Activated T-helper 9 cell treated with anti-CD3 and anti-CD28 coated beads, Interleukin-2, amount 50 U/mL, for 16 hours (primary cell): ENCODE data around the gene RASGEF1C.

Source experiments
- DNase-seq: peaks from one replicate; pipeline ENCODE4 v3.0.0-alpha.2; 2020; ENCODE audit warnings: low read depth

The RASGEF1C gene

GRCh38 chr5:180119031-180119902, 89.7 kb downstream of the RASGEF1C start:
- DNase-seq: no peak

- no peak for DNase-seq
These were observed 90.6 kb downstream of the RASGEF1C start for GRCh38 chr5:180118391-180118791.

- DNase-seq: no peak
These were observed 91.8 kb downstream of the RASGEF1C start for GRCh38 chr5:180117000-180117725.

- DNase-seq: no peak
These were observed 92.7 kb downstream of the RASGEF1C start for GRCh38 chr5:180116077-180116999.

- no peak for DNase-seq
These were observed 93.5 kb downstream of the RASGEF1C start for GRCh38 chr5:180115326-180116076.

GRCh38 chr5:180114304-180115003, 94.6 kb downstream of the RASGEF1C start:
- DNase-seq: no peak

- DNase-seq: no peak
These were observed 95.2 kb downstream of the RASGEF1C start for GRCh38 chr5:180113660-180114303.

GRCh38 chr5:180112181-180112861, 96.7 kb downstream of the RASGEF1C start:
- DNase-seq: no peak

GRCh38 chr5:180111273-180112002, 97.6 kb downstream of the RASGEF1C start:
- DNase-seq: no peak

GRCh38 chr5:180109920-180110319, 99.1 kb downstream of the RASGEF1C start:
- DNase-seq: no peak

- no peak for DNase-seq
These were observed 102.0 kb downstream of the RASGEF1C start for GRCh38 chr5:180107005-180107404.

GRCh38 chr5:180105827-180106312, 103.1 kb downstream of the RASGEF1C start:
- no peak for DNase-seq

GRCh38 chr5:180104168-180104530, 104.9 kb downstream of the RASGEF1C start:
- DNase-seq: no peak

- DNase-seq: no peak
These were observed 105.4 kb downstream of the RASGEF1C start for GRCh38 chr5:180103487-180104167.

GRCh38 chr5:180102636-180103035, 106.4 kb downstream of the RASGEF1C start:
- DNase-seq: no peak

GRCh38 chr5:180101451-180102105, 107.4 kb downstream of the RASGEF1C start:
- DNase-seq: no peak

GRCh38 chr5:180100621-180101450, 108.2 kb downstream of the RASGEF1C start:
- no peak for DNase-seq
